SK-N-SH (cell line): ENCODE measurements around the gene POLR1E.

Experiments
- CTCF ChIP-seq: fragments of 200-600 bp; sonication (generic); IDR thresholded peaks from 2 replicates; pipeline ENCODE4 v1.6.1; 2017; ENCODE audit warnings: antibody characterized with exemption, mild to moderate bottlenecking, moderate library complexity
- ELF1 ChIP-seq: IDR thresholded peaks from 2 replicates; pipeline ENCODE4 v1.4.0; 2012
- EZH2phosphoT487 ChIP-seq: fragments of 200-600 bp; sonication (generic); IDR thresholded peaks from 2 replicates; pipeline ENCODE4 v1.6.1; 2017; ENCODE audit warnings: low read depth, mixed run types, mild to moderate bottlenecking, antibody characterized with exemption, moderate library complexity, borderline replicate concordance
- GATA2 ChIP-seq: sonication (generic); formaldehyde crosslinking; IDR thresholded peaks from 2 replicates; pipeline ENCODE4 v1.5.0; 2020; ENCODE audit warnings: mild to moderate bottlenecking, missing genetic modification reagents
- JUND ChIP-seq: IDR thresholded peaks from 2 replicates; pipeline ENCODE4 v1.4.0; 2012
- MAX ChIP-seq: IDR thresholded peaks from 2 replicates; pipeline ENCODE4 v1.4.0; 2012; ENCODE audit warnings: low read depth
- POLR2AphosphoS5 ChIP-seq: IDR thresholded peaks from 2 replicates; pipeline ENCODE4 v1.6.1; 2012; ENCODE audit warnings: low read depth, low read length
- RAD21 ChIP-seq: IDR thresholded peaks from 2 replicates; pipeline ENCODE4 v1.6.1; 2012; ENCODE audit warnings: mild to moderate bottlenecking, low read length
- RCOR1 ChIP-seq: fragments of 150-350 bp; IDR thresholded peaks from 2 replicates; pipeline ENCODE4 v1.6.1; 2017; ENCODE audit warnings: antibody characterized with exemption, low read length
- REST ChIP-seq: IDR thresholded peaks from 2 replicates; pipeline ENCODE4 v1.6.1; 2012; ENCODE audit warnings: mild to moderate bottlenecking, low read depth, low read length, moderate library complexity
- RFX5 ChIP-seq: IDR thresholded peaks from 2 replicates; pipeline ENCODE4 v1.6.1; 2012; ENCODE audit warnings: mild to moderate bottlenecking, improper control_type of control experiment, low read length
- YY1 ChIP-seq: IDR thresholded peaks from 2 replicates; pipeline ENCODE4 v1.4.0; 2012; ENCODE audit warnings: low read depth, mild to moderate bottlenecking

- no peak for TF ChIP-seq POLR2AphosphoS5
- TF ChIP-seq CTCF: no peak
- TF ChIP-seq RAD21: no peak
- TF ChIP-seq RCOR1: no peak
- no peak for TF ChIP-seq REST
- TF ChIP-seq EZH2phosphoT487: no peak
- TF ChIP-seq GATA2 (CRISPR knock-in tag): no peak
- no peak for TF ChIP-seq YY1
- TF ChIP-seq RFX5: no peak
- no peak for TF ChIP-seq ELF1
- no peak for TF ChIP-seq JUND
- TF ChIP-seq MAX: no peak
Measured at GRCh38 chr9:37514999-37515398, 29.3 kb downstream of the POLR1E start.
